Fibroblast of lung (primary cell): ENCODE data around the gene CYP27B1. TPM values are rescaled to one million over a fixed set of nuclear protein-coding genes. Genes with fewer than 3 reads are reported as not detected.

Experiments
- DNase-seq, 2 donors: peaks; one replicate each; pipeline versions ENCODE4 v3.0.0 to v3.0.0-alpha.2; 2010; ENCODE audit warnings: low read depth in 2 of 2
- H2AFZ ChIP-seq: 2 replicates; pipeline ENCODE4 v1.5.1; 2012; ENCODE audit warnings: low read length, control low read depth, inconsistent platforms
- H3K27ac ChIP-seq: 2 replicates; pipeline ENCODE4 v1.5.1; 2011; ENCODE audit warnings: low read length, control low read depth; ENCODE audit not compliant: insufficient read depth
- H3K27me3 ChIP-seq: 2 replicates; pipeline ENCODE4 v1.5.1; 2011; ENCODE audit warnings: mild to moderate bottlenecking, low read length; ENCODE audit not compliant: control insufficient read depth, insufficient read depth
- H3K36me3 ChIP-seq: 2 replicates; pipeline ENCODE4 v1.5.1; 2011; ENCODE audit warnings: low read length; ENCODE audit not compliant: control insufficient read depth, insufficient read depth
- H3K4me1 ChIP-seq: 2 replicates; pipeline ENCODE4 v1.5.1; 2011; ENCODE audit warnings: low read length; ENCODE audit not compliant: control insufficient read depth, insufficient read depth; ENCODE audit errors: extremely low read depth
- H3K4me2 ChIP-seq: 2 replicates; pipeline ENCODE4 v1.5.1; 2011; ENCODE audit warnings: low read length, control low read depth; ENCODE audit not compliant: insufficient read depth; ENCODE audit errors: extremely low read depth
- H3K4me3 ChIP-seq, 4 experiments: fragments of 200-600 bp in 1 of 4; sonication (generic) in 1 of 4; replicated peaks in 1 of 4; 2 replicates each; pipeline ENCODE4 v1.5.1; 2011 to 2016; ENCODE audit warnings: low read length in 4 of 4, low read depth in 3 of 4, mild to moderate bottlenecking in 3 of 4, control low read depth in 2 of 4, inconsistent platforms in 1 of 4, mixed read lengths in 1 of 4; ENCODE audit not compliant: insufficient read depth in 1 of 4; ENCODE audit errors: control extremely low read depth in 1 of 4
- H3K79me2 ChIP-seq: 2 replicates; pipeline ENCODE4 v1.5.1; 2012; ENCODE audit warnings: mild to moderate bottlenecking, low read length, inconsistent platforms; ENCODE audit not compliant: control insufficient read depth, insufficient read depth
- H3K9ac ChIP-seq: 2 replicates; pipeline ENCODE4 v1.5.1; 2011; ENCODE audit warnings: mild to moderate bottlenecking, low read length, control low read depth; ENCODE audit not compliant: insufficient read depth
- H3K9me3 ChIP-seq: 2 replicates; pipeline ENCODE4 v1.5.1; 2012; ENCODE audit warnings: low read depth, low read length; ENCODE audit not compliant: control insufficient read depth, insufficient read depth
- H4K20me1 ChIP-seq: 2 replicates; pipeline ENCODE4 v1.5.1; 2011; ENCODE audit warnings: low read length; ENCODE audit not compliant: control insufficient read depth, insufficient read depth; ENCODE audit errors: extremely low read depth
- CTCF ChIP-seq, 2 donors: IDR thresholded peaks in 1 of 2; conservative IDR thresholded peaks in 1 of 2; 1 replicate in 1 of 2; 2 replicates in 1 of 2; pipeline ENCODE4 v1.5.1; 2011 to 2012; ENCODE audit warnings: low read length in 2 of 2, control low read depth in 1 of 2, inconsistent platforms in 1 of 2, low read depth in 1 of 2, mild to moderate bottlenecking in 1 of 2
- EZH2 ChIP-seq: IDR thresholded peaks from 2 replicates; pipeline ENCODE4 v1.5.1; 2012; ENCODE audit warnings: low read length, control low read depth, mild to moderate bottlenecking; ENCODE audit errors: missing control alignments
- polyA plus RNA-seq, 2 donors: library from polyadenylated mRNA; depleted of rRNA in 1 of 2; stranded (reverse) in 1 of 2; unstranded in 1 of 2; fragments of >200 nt; gene quantifications; 2 replicates each; pipeline ENCODE4 v1.2.1, GENCODE V29; 2011 to 2012; ENCODE audit warnings: missing spikeins in 1 of 2
- total RNA-seq: library from RNA; depleted of rRNA; stranded (reverse); fragments of >200 nt; gene quantifications from 2 replicates; pipeline ENCODE4 v1.2.1, GENCODE V29; 2014

The CYP27B1 gene
- total and polyA plus RNA-seq, 2 donors (not counting 1 experiment from before 2014, with no cell fraction given), result 0.17 to 0.26 TPM

- no peak for TF ChIP-seq EZH2
- no peak for TF ChIP-seq CTCF (conservative IDR thresholded peaks at IDR 0.05 in 1 of 2, IDR thresholded peaks at IDR 0.05 in 1 of 2; ENCODE audit: low read depth in 1 of 2, low read length in 2 of 2)
- peak overlapping the region; percentile 4 for H2AFZ ChIP-seq
- H3K9ac ChIP-seq, result peak overlapping the region; percentile 93
- DNase-seq, result no peak
- peak overlapping the region; percentile 93 for H3K4me2 ChIP-seq
- no peaks in the 10 kb centered on the region for H4K20me1 ChIP-seq
- H3K27me3 ChIP-seq, result peaks cover 13% of the 10 kb centered on the region
- H3K79me2 ChIP-seq, result peaks cover 24% of the 10 kb centered on the region
- no peaks in the 10 kb centered on the region for H3K9me3 ChIP-seq
- peak overlapping the region; percentile 91 to 96 (median 94) for H3K4me3 ChIP-seq
- H3K27ac ChIP-seq, result peak overlapping the region; percentile 98
- H3K4me1 ChIP-seq, result peaks cover 4% of the 10 kb centered on the region
- H3K36me3 ChIP-seq, result peaks cover 13% of the 10 kb centered on the region
Measured at GRCh38 chr12:57751432-57751787, 15.5 kb downstream of the CYP27B1 start.

- DNase-seq, result no peak
- peak overlapping the region; percentile 98 for H3K27ac ChIP-seq
- peak overlapping the region; percentile 93 for H3K9ac ChIP-seq
Measured at GRCh38 chr12:57750561-57751431, 16.1 kb downstream of the CYP27B1 start.

More at GRCh38 chr12:57750561-57751431, 16.1 kb downstream of the CYP27B1 start:
- H3K9me3 ChIP-seq, result no peaks in the 10 kb centered on the region
- H3K4me2 ChIP-seq, result peak overlapping the region; percentile 93
- TF ChIP-seq CTCF (conservative IDR thresholded peaks at IDR 0.05 in 1 of 2, IDR thresholded peaks at IDR 0.05 in 1 of 2; ENCODE audit: low read depth in 1 of 2, low read length in 2 of 2) (no peak), EZH2 (no peak)
- no peak overlapping the region for H2AFZ ChIP-seq
- peaks cover 15% of the 10 kb centered on the region for H3K36me3 ChIP-seq
- H4K20me1 ChIP-seq, result no peaks in the 10 kb centered on the region
- peaks cover 10% of the 10 kb centered on the region for H3K27me3 ChIP-seq
- peak overlapping the region; percentile 91 to 96 (median 94) for H3K4me3 ChIP-seq
- peaks cover 24% of the 10 kb centered on the region for H3K79me2 ChIP-seq
- H3K4me1 ChIP-seq, result peaks cover 4% of the 10 kb centered on the region
